ENCODE data around the gene AGPAT2. TPM values are rescaled to one million over a fixed set of nuclear protein-coding genes. Genes with fewer than 3 reads are reported as not detected.

Gene AGPAT2
- total and polyA plus RNA-seq, 2 experiments from 2014 or later: 125 to 242 TPM

- Histone ChIP-seq H3K9me2 (replicated peaks; ENCODE audit: insufficient read depth) (no peaks in the 10 kb centered on the region), H3K4me2 (no peak overlapping the region), H3K27me3 (no peaks in the 10 kb centered on the region), H3K36me3 (replicated peaks; ENCODE audit: insufficient read depth, low read depth) (no peaks in the 10 kb centered on the region), H2AFZ (peak overlapping the region; percentile 35), H3K9me3 (ENCODE audit: low read depth) (no peaks in the 10 kb centered on the region), H3K4me1 (ENCODE audit: insufficient read depth) (no peaks in the 10 kb centered on the region), H3K79me2 (no peaks in the 10 kb centered on the region), H3K27ac (no peak overlapping the region), H4K20me1 (ENCODE audit: insufficient read depth, poor library complexity, severe bottlenecking) (no peaks in the 10 kb centered on the region), H3K4me3 (no peak overlapping the region)
- 81% methylated on average over 11 of the region's 11 CpGs for WGBS (ENCODE audit: low lambda C conversion rate, missing lambda C conversion rate)
- no peak for TF ChIP-seq EZH2 (IDR thresholded peaks at IDR 0.05; ENCODE audit: borderline replicate concordance)
- TF ChIP-seq EZH2phosphoT487 (IDR thresholded peaks at IDR 0.05; ENCODE audit: low read depth, severe bottlenecking, unreplicated experiment): no peak
- no peak for DNase-seq (ENCODE audit: low spot score)
Measured at GRCh38 chr9:136656183-136656738, 31.0 kb downstream of the AGPAT2 start.

GRCh38 chr9:136655536-136656182 lies 31.6 kb downstream of the AGPAT2 start:
- 77% methylated on average over 16 of the region's 18 CpGs for WGBS (ENCODE audit: low lambda C conversion rate, missing lambda C conversion rate)
- Histone ChIP-seq H4K20me1 (ENCODE audit: insufficient read depth, poor library complexity, severe bottlenecking) (no peaks in the 10 kb centered on the region), H3K27ac (no peak overlapping the region), H3K4me3 (no peak overlapping the region), H3K4me2 (no peak overlapping the region), H3K27me3 (no peaks in the 10 kb centered on the region), H2AFZ (peak overlapping the region; percentile 35), H3K9me3 (ENCODE audit: low read depth) (no peaks in the 10 kb centered on the region), H3K36me3 (replicated peaks; ENCODE audit: insufficient read depth, low read depth) (no peaks in the 10 kb centered on the region), H3K4me1 (ENCODE audit: insufficient read depth) (no peaks in the 10 kb centered on the region), H3K9me2 (replicated peaks; ENCODE audit: insufficient read depth) (no peaks in the 10 kb centered on the region), H3K79me2 (no peaks in the 10 kb centered on the region)
- TF ChIP-seq EZH2phosphoT487 (IDR thresholded peaks at IDR 0.05; ENCODE audit: low read depth, severe bottlenecking, unreplicated experiment): no peak
- no peak for TF ChIP-seq EZH2 (IDR thresholded peaks at IDR 0.05; ENCODE audit: borderline replicate concordance)
- no peak for TF ChIP-seq CTCF (IDR thresholded peaks at IDR 0.05; ENCODE audit: poor library complexity)
- DNase-seq (ENCODE audit: low spot score): no peak

GRCh38 chr9:136654820-136655535 lies 32.3 kb downstream of the AGPAT2 start:
- Histone ChIP-seq H3K9me3 (ENCODE audit: low read depth) (no peaks in the 10 kb centered on the region), H3K9me2 (replicated peaks; ENCODE audit: insufficient read depth) (no peaks in the 10 kb centered on the region), H3K4me3 (no peak overlapping the region), H3K4me2 (no peak overlapping the region), H3K79me2 (no peaks in the 10 kb centered on the region), H3K27me3 (no peaks in the 10 kb centered on the region), H4K20me1 (ENCODE audit: insufficient read depth, poor library complexity, severe bottlenecking) (no peaks in the 10 kb centered on the region), H3K27ac (no peak overlapping the region), H3K4me1 (ENCODE audit: insufficient read depth) (no peaks in the 10 kb centered on the region), H3K36me3 (replicated peaks; ENCODE audit: insufficient read depth, low read depth) (no peaks in the 10 kb centered on the region), H2AFZ (no peak overlapping the region)
- no peak for DNase-seq (ENCODE audit: low spot score)
- 92% methylated on average over 15 of the region's 15 CpGs for WGBS (ENCODE audit: low lambda C conversion rate, missing lambda C conversion rate)
- TF ChIP-seq EZH2 (IDR thresholded peaks at IDR 0.05; ENCODE audit: borderline replicate concordance) (no peak), EZH2phosphoT487 (IDR thresholded peaks at IDR 0.05; ENCODE audit: low read depth, severe bottlenecking, unreplicated experiment) (no peak), CTCF (IDR thresholded peaks at IDR 0.05; ENCODE audit: poor library complexity) (no peak)
